Measurements from ENCODE around the gene ZNF792.

The ZNF792 gene

DNA sequence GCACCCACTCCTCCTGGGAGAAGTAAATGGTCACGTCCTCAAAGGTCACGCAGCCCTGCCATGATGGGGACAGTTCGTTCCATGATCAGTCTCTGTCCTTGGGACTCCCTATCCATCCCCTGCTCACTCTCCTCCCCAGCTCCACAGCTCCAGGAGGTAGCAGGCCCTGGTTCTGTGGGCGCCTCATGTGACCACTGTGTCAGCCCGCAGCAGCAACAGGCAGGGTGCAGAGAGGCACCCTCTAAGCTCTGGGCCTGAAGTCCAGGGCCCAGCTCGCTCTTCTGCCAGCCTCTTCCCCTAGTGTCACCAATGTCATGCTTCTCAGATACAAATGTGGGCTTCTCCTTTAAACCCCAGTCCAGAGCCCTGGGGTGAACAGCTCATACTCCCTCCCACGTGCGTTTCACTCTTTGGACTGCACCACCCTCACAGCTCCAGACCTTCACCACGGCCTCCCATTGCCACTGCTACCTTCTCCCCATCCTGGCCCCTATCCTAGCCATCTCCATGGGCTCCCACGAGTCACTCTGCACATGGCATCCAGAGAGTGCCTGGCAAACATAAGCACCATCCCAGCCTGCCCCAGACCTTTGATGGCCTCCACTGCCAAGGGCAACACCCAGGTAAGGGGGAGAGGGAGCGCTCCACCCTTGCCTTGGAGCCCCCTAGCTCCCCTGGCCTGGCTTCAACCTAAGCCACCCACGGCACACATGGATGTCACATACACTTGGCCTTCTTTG is 2.9 kb downstream of the ZNF792 start:
- TF ChIP-seq, protein P1, sequence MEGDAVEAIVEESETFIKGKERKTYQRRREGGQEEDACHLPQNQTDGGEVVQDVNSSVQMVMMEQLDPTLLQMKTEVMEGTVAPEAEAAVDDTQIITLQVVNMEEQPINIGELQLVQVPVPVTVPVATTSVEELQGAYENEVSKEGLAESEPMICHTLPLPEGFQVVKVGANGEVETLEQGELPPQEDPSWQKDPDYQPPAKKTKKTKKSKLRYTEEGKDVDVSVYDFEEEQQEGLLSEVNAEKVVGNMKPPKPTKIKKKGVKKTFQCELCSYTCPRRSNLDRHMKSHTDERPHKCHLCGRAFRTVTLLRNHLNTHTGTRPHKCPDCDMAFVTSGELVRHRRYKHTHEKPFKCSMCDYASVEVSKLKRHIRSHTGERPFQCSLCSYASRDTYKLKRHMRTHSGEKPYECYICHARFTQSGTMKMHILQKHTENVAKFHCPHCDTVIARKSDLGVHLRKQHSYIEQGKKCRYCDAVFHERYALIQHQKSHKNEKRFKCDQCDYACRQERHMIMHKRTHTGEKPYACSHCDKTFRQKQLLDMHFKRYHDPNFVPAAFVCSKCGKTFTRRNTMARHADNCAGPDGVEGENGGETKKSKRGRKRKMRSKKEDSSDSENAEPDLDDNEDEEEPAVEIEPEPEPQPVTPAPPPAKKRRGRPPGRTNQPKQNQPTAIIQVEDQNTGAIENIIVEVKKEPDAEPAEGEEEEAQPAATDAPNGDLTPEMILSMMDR (IDR thresholded peaks at IDR 0.05; ENCODE audit: extremely low read depth, insufficient read depth, missing control alignments) = no peak
- in situ Hi-C loops (cut with MboI; ENCODE audit: low pct_unique_long_range_greater_than_20kb, low sequenced_read_pairs, unreplicated experiment) = loop anchor here (10.0 kb wide), 1 partner anchor 54 kb away; no protein-coding TSS in a partner anchor
- DNase-seq (ENCODE audit: low spot score) = no peak

DNA sequence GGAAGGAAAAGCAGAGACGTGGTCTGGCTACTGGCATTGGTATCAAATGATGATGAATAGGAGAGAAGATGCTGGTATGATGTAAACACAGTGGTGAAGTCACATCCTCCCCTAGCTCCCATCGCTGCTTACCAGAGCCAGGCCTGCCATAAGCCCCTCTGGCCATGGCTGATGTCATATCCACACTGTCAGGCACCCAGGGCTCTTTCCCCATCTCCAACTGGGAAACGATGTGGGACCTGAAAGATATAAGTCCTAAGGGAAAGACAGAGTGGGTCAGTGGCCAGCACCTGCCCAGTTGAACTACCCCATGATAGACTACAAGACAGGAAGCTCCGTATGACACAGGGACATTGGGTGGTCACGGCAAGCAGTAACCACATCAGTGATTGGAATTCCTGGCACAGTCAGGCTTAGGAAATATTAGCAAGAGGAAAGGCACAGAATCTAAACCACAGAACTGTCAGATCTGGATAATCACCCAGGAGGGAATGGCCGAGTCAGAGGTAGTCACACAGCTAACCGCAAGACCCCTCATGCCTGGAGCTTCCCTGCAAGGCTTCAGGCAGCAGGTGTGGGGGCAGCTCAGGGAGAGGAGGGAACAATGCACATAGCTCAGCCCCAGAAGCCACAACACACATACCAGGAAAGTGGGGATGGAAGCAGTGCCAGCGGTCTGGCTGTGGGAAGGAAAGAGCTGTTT is 3.8 kb downstream of the ZNF792 start:
- no peak for DNase-seq (ENCODE audit: low spot score)
- TF ChIP-seq, protein P1 (IDR thresholded peaks at IDR 0.05; ENCODE audit: extremely low read depth, insufficient read depth, missing control alignments) = no peak
- in situ Hi-C loops (cut with MboI; ENCODE audit: low pct_unique_long_range_greater_than_20kb, low sequenced_read_pairs, unreplicated experiment) = loop anchor here (10.0 kb wide), 1 partner anchor 55 kb away; no protein-coding TSS in a partner anchor

DNA sequence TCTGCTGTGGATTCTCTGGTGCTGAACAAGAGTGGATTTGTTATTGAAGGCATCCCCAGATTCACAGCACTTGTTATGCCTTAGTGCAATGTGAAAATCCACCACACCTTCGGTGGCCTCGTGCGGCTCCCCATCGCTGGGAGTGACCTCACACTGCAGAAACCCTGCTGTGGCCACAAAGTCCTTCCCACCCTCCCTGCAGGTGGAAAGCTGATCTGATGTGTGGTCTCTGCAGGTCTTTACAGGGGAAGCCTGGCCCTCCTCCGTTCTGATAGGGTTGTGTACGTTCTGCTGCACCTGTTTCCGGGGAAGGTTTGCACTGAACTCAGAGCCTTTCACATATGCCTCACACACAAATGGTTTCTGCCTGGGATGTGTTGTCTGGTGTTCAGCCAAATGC is 5.0 kb downstream of the ZNF792 start:
- TF ChIP-seq, protein P1 (IDR thresholded peaks at IDR 0.05; ENCODE audit: extremely low read depth, insufficient read depth, missing control alignments) = no peak
- in situ Hi-C loops (cut with MboI; ENCODE audit: low pct_unique_long_range_greater_than_20kb, low sequenced_read_pairs, unreplicated experiment) = no loop called here
- no peak for DNase-seq (ENCODE audit: low spot score)

DNA sequence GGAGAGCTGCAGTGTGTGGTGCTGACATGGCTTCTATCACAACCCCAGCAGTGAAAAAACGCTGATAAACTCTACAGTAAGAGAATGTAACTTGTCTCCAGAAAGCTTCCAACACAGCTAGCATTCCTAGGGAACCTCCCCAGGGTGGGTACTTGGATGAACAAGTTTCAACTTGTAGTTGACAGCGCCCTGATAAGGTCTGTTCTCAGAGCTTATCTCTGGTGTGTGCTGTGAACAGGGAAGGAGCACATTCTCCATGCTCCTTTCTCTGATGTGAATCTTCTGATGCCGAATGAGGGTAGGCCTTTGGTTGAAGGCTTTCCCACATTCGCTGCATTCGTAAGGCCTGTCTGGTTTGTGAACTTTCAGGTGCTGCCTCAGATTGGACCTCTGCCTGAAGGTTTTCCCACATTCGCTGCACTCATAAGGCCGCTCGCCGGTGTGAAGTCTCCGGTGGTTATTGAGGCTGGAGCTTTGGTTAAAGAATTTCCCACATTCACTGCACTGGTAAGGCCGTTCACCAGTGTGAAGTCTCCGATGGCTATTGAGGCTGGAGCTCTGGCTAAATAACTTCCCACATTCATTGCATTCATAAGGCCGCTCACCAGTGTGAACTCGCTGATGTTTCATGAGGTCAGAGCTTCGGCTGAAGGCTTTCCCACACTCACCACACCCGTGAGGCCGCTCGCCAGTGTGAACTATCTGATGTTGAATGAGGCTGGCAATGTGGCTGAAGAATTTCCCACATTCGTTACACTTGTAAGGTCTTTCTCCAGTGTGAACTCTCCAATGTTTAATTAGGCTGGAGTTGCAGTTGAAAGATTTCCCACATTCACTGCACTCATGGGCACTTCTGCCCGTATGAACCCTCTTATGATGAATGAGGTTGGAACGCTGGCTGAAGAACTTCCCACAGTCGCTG is 5.9 kb downstream of the ZNF792 start:
- TF ChIP-seq, protein P1 (IDR thresholded peaks at IDR 0.05; ENCODE audit: extremely low read depth, insufficient read depth, missing control alignments) = no peak
- in situ Hi-C loops (cut with MboI; ENCODE audit: low pct_unique_long_range_greater_than_20kb, low sequenced_read_pairs, unreplicated experiment) = no loop called here

DNA sequence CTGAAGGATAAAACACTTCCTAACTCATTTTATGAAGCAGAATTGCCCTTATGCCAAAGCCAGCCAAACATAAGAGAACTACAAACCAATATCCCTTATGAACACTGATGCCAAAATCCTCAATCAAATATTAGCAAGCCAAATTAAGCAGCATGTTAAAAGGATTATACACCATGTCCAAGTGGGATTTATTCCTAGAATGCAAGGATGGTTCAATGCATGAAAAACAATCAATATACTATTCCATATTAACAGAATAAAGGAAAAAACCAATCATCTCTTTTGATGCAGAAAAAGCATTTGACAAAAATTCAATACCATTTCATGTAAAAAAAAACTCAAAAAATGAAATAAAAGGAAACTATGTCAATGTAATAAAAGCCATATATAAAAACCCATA is 10.9 kb downstream of the ZNF792 start:
- TF ChIP-seq, protein P1 (IDR thresholded peaks at IDR 0.05; ENCODE audit: extremely low read depth, insufficient read depth, missing control alignments) = no peak
- in situ Hi-C loops (cut with MboI; ENCODE audit: low pct_unique_long_range_greater_than_20kb, low sequenced_read_pairs, unreplicated experiment) = no loop called here
- no peak for DNase-seq (ENCODE audit: low spot score)

More for the DNA sequence above, 5.9 kb downstream of the ZNF792 start:
- DNase-seq (ENCODE audit: low spot score) = no peak

Measured in GM13977 (cell line).